Panc1 (cell line): ENCODE results near the gene CCDC57. TPM values are rescaled to one million over a fixed set of nuclear protein-coding genes. Genes with fewer than 3 reads are reported as not detected.

Source experiments
- ATAC-seq: fragments of 200-7000 bp; cut with Tn5 transposase; 2 replicates; pipeline ENCODE4 v1.9.1; 2020; ENCODE audit warnings: mild to moderate bottlenecking, moderate library complexity
- BruUV-seq: library from RNA; stranded (reverse); fragments of 400-500 nt; replicated peaks from 2 replicates; lab custom pipeline; 2021; lab: Mats Ljungman, UMichigan
- CTCF ChIA-PET: fragments of 300-600 bp; sonication (Branson Sonifier 250); formaldehyde crosslinking; loops from one replicate; lab custom pipeline; 2022; ENCODE audit warnings: antibody characterized with exemption; lab: Charles Lee
- POLR2A ChIA-PET: fragments of 300-600 bp; sonication (Branson Sonifier 250); formaldehyde crosslinking; loops from one replicate; lab custom pipeline; 2022; ENCODE audit warnings: antibody characterized with exemption; lab: Charles Lee
- DNase-seq: peaks from one replicate; pipeline ENCODE4 v3.0.0-alpha.2; 2010; ENCODE audit warnings: low read depth, low spot score
- H3K27ac ChIP-seq: 2 replicates; pipeline ENCODE4 v1.5.1; 2011; ENCODE audit warnings: mild to moderate bottlenecking, low read length, inconsistent platforms
- H3K27me3 ChIP-seq: fragments of 200-500 bp; sonication (Bioruptor generic); 2 replicates; pipeline ENCODE4 v1.6.0; 2014; ENCODE audit warnings: low read length, inconsistent platforms; ENCODE audit not compliant: control insufficient read depth, insufficient read depth
- H3K36me3 ChIP-seq: fragments of 200-500 bp; sonication (Bioruptor generic); 2 replicates; pipeline ENCODE4 v1.5.1; 2014; ENCODE audit warnings: inconsistent platforms, mild to moderate bottlenecking, low read length, moderate library complexity; ENCODE audit not compliant: control insufficient read depth, insufficient read depth
- H3K4me1 ChIP-seq: 2 replicates; pipeline ENCODE4 v1.5.1; 2011; ENCODE audit warnings: inconsistent platforms, mild to moderate bottlenecking, low read length, moderate library complexity; ENCODE audit not compliant: control insufficient read depth, insufficient read depth
- H3K4me3 ChIP-seq, 2 experiments: 2 replicates each; pipeline ENCODE4 v1.5.1; 2011 to 2012; ENCODE audit warnings: low read depth in 2 of 2, low read length in 2 of 2, mild to moderate bottlenecking in 2 of 2, inconsistent platforms in 1 of 2, moderate library complexity in 1 of 2
- H3K9me3 ChIP-seq: fragments of 200-500 bp; sonication (Bioruptor generic); 2 replicates; pipeline ENCODE4 v1.5.1; 2014; ENCODE audit warnings: low read depth, mild to moderate bottlenecking, inconsistent platforms, low read length, moderate library complexity; ENCODE audit not compliant: control insufficient read depth, insufficient read depth
- CTCF ChIP-seq: fragments of 450-650 bp; IDR thresholded peaks from 2 replicates; pipeline ENCODE4 v1.5.1; 2017; ENCODE audit warnings: mild to moderate bottlenecking
- POLR2AphosphoS5 ChIP-seq: IDR thresholded peaks from 2 replicates; pipeline ENCODE4 v1.6.1; 2012; ENCODE audit warnings: mild to moderate bottlenecking, low read depth, low read length, moderate library complexity
- REST ChIP-seq, 2 experiments: IDR thresholded peaks; 2 replicates each; pipeline ENCODE4 v1.6.1; 2011 to 2012; ENCODE audit warnings: low read depth in 2 of 2, control low read depth in 1 of 2, low read length in 1 of 2, mild to moderate bottlenecking in 1 of 2, moderate library complexity in 1 of 2; ENCODE audit not compliant: insufficient read depth in 1 of 2
- SIN3A ChIP-seq: IDR thresholded peaks from 2 replicates; pipeline ENCODE4 v1.6.1; 2012; ENCODE audit warnings: low read depth, mild to moderate bottlenecking, low read length, moderate library complexity, borderline replicate concordance; ENCODE audit not compliant: insufficient read depth
- TCF7L2 ChIP-seq: IDR thresholded peaks from 2 replicates; pipeline ENCODE4 v1.6.1; 2011; ENCODE audit warnings: mild to moderate bottlenecking, low read depth, low read length, inconsistent platforms
- in situ Hi-C: cut with HindIII; loops from 2 replicates; pipeline ENCODE4 v1.10.0; 2016; ENCODE audit warnings: low sequenced_read_pairs, low pct_unique_long_range_greater_than_20kb
- intact Hi-C: fragments of 100-400 bp; cut with micrococcal nuclease; formaldehyde crosslinking; loops from one replicate; pipeline ENCODE4 v1.10.0; 2022; ENCODE audit not compliant: unreplicated experiment
- total RNA-seq: library from RNA; stranded (reverse); gene quantifications from one replicate; pipeline ENCODE4 v1.2.1, GENCODE V29; 2021; ENCODE audit not compliant: unreplicated experiment

The CCDC57 gene
- total RNA-seq, 1 experiment from 2014 or later = 63.6 TPM

GRCh38 chr17:82100502-82101298, 111.9 kb downstream of the CCDC57 start:
- DNase-seq (no peak), ATAC-seq (no peak)
- Histone ChIP-seq H3K9me3 (no peaks in the 10 kb centered on the region), H3K4me1 (peaks cover 72% of the 10 kb centered on the region), H3K4me3 (peak overlapping the region in 1 of 2 experiments; percentile 55; a peak in 1 of 4 replicates), H3K27me3 (no peaks in the 10 kb centered on the region), H3K36me3 (peaks cover 4% of the 10 kb centered on the region), H3K27ac (peak overlapping the region; percentile 97)
- CTCF ChIA-PET = interaction anchor here (1.1 kb wide), 1 partner anchor 70 kb away, joined by 3 read pairs; no protein-coding TSS in a partner anchor
- POLR2A ChIA-PET = interaction anchor here (0.6 kb wide), 1 partner anchor 39 kb away, joined by 3 read pairs; no protein-coding TSS in a partner anchor
- intact Hi-C loops = loop anchor here (10.0 kb wide), 1 partner anchor 134 kb away; no protein-coding TSS in a partner anchor
- TF ChIP-seq TCF7L2 (no peak), POLR2AphosphoS5 (peak; percentile 21), SIN3A (no peak)
- no TSS peak for BruUV-seq
- in situ Hi-C loops = no loop called here

GRCh38 chr17:82098939-82099763, 113.5 kb downstream of the CCDC57 start:
- H3K4me3 ChIP-seq = peak overlapping the region; percentile 47 to 55
- intact Hi-C loops (no loop called here), in situ Hi-C loops (no loop called here)
- H3K36me3 ChIP-seq = peaks cover 13% of the 10 kb centered on the region
- H3K4me1 ChIP-seq = peaks cover 67% of the 10 kb centered on the region
- ChIA-PET CTCF (interaction anchor here (0.7 to 1.1 kb wide), 2 partner anchors 14 to 69 kb away, joined by 3 read pairs; no protein-coding TSS in a partner anchor), POLR2A (interaction anchor here (0.6 to 1.0 kb wide), 3 partner anchors 30 to 143 kb away, joined by 3 to 7 read pairs (median 5); no protein-coding TSS in a partner anchor)
- H3K27ac ChIP-seq = peak overlapping the region; percentile 97
- BruUV-seq = no TSS peak
- ATAC-seq = peak; percentile 2
- TF ChIP-seq CTCF (no peak), REST (IDR thresholded peaks at IDR 0.05; ENCODE audit: insufficient read depth in 1 of 2, low read depth in 2 of 2, low read length in 1 of 2) (no peak), SIN3A (no peak; the same call in 1 of the 2 replicates), TCF7L2 (no peak), POLR2AphosphoS5 (no peak; the same call in 1 of the 2 replicates)
- DNase-seq = no peak
- no peaks in the 10 kb centered on the region for H3K9me3 ChIP-seq
- H3K27me3 ChIP-seq = no peaks in the 10 kb centered on the region
